Fibroblast of mammary gland (primary cell): ENCODE data around the gene DEXI.

Experiments
- DNase-seq: peaks from one replicate; pipeline ENCODE4 v3.0.0-alpha.2; 2010; ENCODE audit warnings: low read depth
- H3K4me3 ChIP-seq: 2 replicates; pipeline ENCODE4 v1.5.1; 2011; ENCODE audit warnings: low read depth, mild to moderate bottlenecking, low read length, moderate library complexity; ENCODE audit not compliant: control insufficient read depth
- CTCF ChIP-seq: conservative IDR thresholded peaks from 2 replicates; pipeline ENCODE4 v1.5.1; 2011; ENCODE audit warnings: low read depth, low read length, inconsistent platforms; ENCODE audit not compliant: control insufficient read depth, insufficient read depth

Gene DEXI

GRCh38 chr16:10964039-10964890 lies 22.0 kb upstream of the DEXI start:
- DNase-seq, result peak; percentile 82
- H3K4me3 ChIP-seq, result no peak overlapping the region
- TF ChIP-seq CTCF, result peak; percentile 93

- DNase-seq, result peak; percentile 92
- H3K4me3 ChIP-seq, result no peak overlapping the region
- TF ChIP-seq CTCF, result no peak
Measured at GRCh38 chr16:10961231-10961630, 19.0 kb upstream of the DEXI start.

DNA sequence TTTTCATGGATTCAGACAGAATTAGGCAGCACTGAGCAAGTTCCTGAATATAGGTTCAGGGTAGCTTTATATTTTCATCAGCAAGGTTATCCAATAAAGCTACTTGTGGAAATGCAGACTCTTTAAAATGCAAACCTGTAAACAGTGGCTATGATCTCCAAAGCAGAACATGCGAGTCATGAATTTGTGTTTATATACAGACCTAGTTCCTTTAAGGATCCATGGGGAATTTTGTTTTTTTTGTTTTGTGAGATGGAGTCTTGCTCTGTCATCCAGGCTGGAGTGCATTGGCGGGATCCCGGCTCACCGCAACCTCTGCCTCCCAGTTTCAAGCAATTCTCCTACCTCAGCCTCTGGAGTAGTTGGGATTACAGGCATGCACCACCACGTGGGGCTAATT lies 16.9 kb upstream of the DEXI start:
- no peak overlapping the region for H3K4me3 ChIP-seq
- DNase-seq, result peak; percentile 56
- no peak for TF ChIP-seq CTCF

DNA sequence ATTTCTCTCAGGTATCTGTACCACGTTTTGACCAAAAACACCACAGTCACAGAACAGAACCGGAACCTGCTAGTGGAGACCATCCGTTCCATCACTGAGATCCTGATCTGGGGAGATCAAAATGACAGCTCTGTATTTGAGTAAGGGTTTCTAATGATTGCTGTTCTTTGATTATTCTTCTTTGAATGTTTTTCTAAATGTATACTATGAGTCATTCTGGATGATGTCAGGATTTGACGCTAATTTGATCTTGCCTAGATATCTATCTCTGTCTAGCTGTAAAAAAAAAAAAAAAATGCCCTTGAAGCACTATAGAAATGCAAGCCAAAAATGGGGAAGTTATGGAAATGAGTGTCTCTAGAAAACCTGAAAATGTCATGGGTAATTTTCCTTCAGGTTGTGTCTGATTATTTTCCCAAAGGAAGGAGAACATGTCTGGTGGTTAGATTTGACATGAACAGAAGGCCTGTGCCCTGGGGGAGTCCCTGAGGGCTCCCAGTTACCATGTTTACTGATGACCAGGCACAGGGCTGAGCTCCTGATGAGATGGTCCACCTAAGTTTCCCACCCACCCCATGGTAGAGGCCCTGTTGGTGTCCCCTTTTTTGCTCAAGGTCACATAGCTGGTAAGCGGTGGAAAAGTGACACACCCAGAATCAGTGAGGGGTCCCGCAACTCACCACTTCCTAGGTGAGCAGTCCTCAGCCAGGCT lies 15.7 kb upstream of the DEXI start:
- DNase-seq, result peak; percentile 51
- no peak for TF ChIP-seq CTCF
- no peak overlapping the region for H3K4me3 ChIP-seq

GRCh38 chr16:10954903-10955302 lies 12.6 kb upstream of the DEXI start:
- no peak overlapping the region for H3K4me3 ChIP-seq
- no peak for TF ChIP-seq CTCF
- no peak for DNase-seq

DNA sequence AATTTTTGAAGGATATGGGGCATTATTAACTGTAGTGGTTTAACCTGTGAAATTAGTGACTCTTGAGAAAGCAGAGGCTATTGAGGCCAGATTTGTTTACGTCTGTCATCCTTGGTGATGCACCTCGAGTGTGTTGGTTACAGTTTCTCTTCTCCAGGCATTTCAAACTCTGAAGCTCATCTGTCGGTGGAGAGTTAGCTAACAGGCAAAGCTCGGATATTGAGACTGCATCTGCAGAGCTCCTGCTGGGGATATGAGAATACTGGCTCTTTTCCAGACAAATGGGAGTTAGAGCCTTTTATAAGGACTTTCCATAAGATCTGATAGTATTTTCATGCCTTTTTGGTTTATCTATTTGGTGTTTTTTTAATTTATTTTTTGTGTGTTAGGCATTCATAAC lies 8.8 kb upstream of the DEXI start:
- H3K4me3 ChIP-seq, result no peak overlapping the region
- TF ChIP-seq CTCF, result no peak
- no peak for DNase-seq
